SKM-1 (cell line): Measurements from ENCODE around the gene TKT.

Source experiments
- DNase-seq: peaks from one replicate; lab custom pipeline; 2025; ENCODE audit not compliant: unreplicated experiment; lab: John Stamatoyannopoulos, UW

Gene TKT

DNA sequence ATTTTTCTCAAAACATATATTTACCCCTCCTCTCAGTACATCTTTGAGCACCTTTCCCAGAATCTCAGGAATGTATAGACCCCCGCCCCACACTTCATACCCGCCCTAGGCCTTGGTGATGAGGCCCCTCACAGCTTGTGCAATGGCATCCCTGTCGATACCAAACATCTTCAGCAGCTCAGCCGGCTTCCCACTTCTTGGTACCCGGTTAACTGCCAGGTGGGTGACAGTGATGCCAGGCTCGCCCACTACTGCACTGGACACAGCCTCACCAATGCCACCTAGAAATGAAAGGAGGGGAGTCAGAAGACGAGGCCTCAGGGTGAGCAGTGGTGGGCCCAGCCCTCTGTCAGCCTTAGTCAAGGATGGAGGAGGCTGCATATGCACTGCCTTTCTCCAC lies 30.2 kb downstream of the TKT start:
- no peak for DNase-seq

DNA sequence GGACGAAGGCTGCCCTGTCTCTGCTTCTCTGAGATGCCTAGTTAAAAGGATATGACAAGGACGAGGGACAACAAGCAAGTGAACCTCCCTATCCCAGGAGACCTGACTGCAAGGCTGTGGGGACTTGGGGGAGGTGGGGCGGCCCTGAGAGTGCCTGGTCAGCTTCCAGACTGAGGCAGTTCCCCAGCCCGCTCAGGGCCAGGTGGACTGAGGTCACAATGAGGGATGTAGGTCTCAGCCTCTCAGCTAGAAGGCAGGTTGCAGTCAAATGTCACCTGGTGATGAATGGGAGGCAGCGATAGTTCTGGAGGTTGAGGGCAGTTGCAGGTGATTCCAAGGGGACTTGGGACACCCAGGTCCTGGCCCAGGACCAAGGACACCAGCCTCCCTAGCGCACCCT lies 30.6 kb downstream of the TKT start:
- DNase-seq = no peak

DNA sequence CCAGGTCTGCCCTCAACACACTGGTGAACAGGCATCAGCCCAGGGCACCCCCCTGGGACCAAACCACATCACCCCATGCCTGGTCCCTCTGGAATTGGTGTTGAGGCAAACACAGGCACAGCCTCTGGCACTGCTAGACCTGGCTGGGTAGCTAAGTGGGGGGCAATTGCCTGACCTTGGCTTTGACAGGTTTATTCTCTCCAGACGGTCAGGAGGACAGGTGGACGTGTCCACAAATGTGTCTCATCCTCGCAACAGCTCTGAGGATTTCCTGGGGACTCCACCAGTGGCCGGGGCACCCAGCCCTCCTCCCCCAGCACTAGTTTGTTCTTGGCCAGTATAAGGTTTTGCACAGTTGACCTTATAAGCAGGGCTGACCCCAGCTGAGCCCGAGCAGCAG lies 31.3 kb downstream of the TKT start:
- no peak for DNase-seq

DNA sequence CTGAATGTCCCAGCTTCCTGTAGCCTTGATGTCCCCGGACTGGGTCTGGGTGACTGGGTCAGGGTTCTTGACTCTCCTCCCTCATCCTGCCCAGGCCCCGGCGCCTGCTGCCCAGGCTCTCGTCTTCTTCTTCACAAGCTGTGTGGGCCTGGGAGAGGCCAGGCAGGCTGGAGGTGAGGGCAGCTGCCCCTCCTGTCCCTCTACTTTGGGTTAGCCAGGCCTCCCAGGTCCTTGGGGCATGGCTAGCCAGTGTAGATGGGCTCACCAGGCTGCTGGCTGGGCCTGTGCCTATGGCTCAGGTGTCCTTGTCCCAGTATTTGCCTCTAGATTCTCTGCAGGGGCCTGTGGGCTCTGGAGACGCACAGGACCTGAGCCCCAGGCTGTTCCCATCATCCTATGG lies 31.8 kb downstream of the TKT start:
- DNase-seq = no peak

DNA sequence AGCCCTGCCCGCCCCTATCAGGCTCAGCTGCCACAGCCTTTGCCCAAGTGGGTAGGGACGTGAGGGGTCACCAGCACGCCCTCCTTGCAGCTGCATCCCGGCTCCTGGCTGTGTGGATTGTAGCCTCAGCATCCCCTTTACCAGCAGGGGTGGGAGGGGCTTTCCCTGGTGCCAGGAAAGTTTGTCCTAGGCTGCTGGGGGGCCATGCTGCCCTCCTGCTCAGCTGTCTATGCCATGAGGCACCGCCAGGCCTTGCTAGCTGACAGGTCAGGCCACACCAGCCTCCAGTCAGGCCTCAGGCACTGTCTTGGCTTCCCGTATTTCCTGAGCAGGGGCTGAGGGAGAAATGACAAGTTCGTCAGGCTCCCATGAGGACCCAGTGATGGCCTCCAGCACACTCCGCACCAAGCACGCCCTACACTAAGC lies 32.3 kb downstream of the TKT start:
- DNase-seq = no peak

DNA sequence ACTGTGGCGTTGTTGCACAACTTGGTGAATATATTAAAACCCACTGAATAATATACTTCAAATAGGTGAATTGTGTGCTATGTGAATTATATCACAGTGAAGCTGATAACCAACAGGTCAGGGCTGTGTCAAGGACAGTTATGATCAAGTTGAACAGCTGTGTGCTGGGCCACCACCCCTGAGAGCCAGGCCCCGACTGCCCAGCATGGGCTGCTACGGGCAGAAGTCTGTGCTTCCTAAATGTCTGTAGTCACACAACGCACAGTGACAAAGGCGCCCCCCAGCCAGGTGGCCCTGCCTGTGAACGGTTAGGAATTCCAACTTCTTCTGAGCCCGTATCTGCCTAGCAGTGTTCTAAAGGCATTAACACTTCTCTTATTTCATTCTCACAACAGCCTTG lies 32.8 kb downstream of the TKT start:
- DNase-seq = no peak

DNA sequence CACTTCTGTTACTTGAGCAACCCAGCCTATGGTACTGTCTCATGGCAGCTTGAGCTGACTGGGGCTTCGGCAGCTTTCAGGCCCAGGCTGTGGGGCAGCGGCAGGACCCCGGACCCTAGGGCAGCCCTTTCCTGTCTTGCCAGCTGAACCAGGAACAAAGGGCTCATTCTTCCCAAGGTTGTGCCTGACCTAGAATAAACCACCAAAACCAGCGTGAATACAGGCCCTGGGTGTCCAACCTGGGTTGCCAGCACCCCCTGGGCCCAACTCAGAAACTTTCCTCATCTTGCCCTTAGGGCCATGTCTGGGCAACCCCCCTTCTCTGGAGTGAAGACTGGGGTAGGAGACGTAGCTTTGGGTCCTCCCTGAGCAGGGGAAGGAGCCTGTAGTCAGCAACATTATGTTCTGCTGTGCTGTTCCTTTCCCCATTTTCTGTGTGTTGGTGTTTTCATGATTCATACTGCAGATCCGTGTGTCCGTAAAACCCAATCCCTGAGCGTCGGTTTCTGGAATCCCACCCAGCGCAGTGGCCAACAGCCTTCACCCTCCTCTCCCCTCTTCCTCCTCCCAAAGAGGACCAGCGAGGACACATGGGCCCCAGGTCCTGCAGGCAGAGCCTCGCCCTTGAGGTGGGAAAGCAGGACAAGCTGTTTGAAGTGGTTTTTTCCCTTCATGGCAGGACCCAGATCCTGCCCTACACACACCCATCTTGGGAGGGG lies 33.5 kb downstream of the TKT start:
- no peak for DNase-seq

DNA sequence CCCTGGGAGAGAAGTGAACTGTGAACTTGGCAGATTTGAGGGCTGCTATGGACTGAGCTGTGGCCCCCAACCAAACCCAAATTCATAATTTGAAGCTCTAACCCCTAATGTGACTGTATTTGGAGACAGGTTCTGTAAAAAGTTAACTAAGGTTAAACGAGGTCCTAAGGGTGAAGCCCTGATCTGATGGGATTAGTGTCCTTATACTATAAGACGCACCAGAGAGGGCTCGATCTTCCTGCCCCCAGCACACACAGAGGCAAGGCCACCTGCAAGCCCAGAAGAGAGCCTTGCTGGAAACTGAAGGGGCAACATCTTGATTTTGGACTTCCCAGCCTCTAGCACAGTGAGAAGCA lies 34.0 kb downstream of the TKT start:
- DNase-seq = no peak

DNA sequence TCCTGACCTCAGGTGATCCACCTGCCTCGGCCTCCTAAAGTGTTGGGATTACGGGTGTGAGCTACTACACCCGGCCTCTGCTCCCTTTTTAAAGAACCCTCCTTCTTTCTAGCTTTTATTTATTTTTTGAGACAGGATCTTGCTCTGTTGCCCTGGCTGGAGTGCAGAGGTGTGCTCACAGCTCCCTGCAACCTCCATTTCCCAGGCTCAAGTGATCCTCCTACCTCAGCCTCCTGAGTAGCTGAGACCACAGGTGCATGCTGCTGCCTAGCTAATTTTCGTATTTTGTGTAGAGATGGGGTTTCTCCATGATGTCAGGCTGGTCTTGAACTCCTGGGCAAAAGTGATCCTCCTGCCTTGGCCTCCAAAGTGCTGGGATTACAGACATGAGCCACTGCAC lies 34.5 kb downstream of the TKT start:
- no peak for DNase-seq

DNA sequence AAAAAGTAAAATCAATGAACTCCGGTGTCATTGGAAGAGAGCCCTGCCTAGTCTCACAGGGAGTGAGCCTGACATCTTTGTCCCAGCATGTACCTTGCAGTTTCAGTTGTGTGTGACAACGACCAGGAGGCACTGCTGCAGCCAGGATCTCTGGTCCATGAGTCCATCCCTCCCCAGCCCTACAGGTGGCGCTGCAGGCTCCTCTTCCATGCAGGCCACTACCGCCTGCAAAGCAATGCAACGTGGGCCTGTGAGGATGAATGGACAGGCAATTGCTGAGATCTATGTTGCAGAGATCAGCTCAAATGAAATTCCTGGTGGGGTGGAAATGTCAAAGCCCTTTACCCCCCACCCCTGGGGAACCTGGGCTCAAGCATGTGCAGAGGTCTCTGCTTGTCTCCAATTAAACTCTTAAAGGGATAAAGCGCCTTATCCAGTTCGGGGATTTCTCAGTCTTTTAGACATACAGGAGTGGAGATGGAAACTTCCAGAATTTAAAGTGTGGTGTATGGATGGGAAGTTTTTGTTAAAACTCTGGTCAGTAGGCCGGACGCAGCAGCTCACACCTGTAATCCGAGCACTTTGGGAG lies 35.8 kb downstream of the TKT start:
- peak; percentile 85 for DNase-seq

DNA sequence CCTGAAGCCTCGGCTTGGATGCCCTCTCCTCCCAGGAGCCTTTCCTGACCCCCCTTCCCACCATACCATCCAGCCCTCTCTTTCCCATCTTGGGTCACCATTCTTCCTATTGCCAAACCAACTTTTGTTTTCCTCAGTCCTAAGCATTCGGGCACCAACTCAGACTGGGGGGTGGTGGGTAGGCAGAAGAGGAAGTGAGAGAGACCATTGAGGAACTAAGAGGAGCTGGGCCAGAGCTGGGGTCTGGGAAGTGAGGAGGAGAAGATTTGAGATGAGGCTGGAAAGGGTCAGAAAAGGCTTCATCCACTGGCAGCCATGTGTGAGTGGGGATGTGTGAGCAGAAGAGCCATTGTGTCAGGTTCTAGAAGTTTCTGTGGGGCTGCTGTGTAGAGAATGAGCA lies 37.7 kb downstream of the TKT start:
- no peak for DNase-seq

DNA sequence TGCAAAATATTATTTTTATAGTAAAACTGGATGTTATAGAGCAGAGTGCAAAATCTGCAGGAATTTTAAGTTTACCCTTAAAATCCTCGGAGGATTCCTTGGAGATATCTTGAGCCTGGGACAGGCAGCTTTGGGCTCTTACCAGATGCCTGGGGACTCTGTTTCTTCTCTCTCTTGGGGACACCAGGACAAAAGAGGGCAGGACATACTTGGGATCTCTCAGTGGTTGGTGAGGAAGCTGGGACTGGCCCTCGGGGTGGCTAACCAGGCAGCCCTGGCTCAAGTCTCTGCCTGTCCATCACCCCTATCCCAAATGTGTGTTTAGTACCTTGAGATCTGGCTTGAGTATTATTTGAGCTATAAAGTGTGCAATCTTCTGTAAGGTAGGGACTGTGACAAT lies 38.6 kb downstream of the TKT start:
- DNase-seq = no peak

DNA sequence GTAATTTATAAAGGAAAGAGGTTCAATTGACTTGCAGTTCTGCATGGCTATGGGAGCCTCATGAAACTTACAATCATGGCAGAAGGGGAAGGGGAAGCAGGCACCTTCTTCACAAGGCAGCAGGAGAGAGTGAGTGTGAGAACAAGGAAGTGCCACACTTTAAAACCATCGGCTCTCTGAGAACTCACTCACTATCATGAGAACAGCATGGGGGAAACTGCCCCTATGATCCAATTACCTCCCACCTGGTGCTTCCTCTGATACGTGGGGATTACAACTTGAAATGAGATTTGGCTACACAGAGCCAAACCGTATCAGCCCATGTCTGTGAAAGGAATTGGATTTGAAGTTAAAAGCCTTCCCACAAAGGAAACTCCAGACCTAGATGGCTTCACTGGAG lies 39.1 kb downstream of the TKT start:
- DNase-seq = no peak

DNA sequence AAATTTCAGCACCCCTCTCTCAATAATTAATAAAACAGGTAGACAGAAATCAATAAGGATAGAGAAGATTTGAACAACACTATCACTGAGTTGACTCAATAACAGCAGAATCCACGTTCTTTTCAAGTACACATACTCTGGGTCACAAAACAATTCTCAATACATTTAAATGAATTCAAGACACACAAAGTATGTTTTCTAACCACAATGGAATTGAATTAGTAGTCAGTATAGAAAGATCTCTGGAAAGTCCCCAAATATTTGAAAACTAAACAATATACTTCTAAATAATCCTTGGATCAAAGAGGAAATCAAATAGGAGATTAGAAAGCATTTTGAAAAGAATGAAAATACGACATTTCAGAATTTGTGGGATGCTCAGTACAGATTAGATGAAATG lies 40.0 kb downstream of the TKT start:
- DNase-seq = no peak

DNA sequence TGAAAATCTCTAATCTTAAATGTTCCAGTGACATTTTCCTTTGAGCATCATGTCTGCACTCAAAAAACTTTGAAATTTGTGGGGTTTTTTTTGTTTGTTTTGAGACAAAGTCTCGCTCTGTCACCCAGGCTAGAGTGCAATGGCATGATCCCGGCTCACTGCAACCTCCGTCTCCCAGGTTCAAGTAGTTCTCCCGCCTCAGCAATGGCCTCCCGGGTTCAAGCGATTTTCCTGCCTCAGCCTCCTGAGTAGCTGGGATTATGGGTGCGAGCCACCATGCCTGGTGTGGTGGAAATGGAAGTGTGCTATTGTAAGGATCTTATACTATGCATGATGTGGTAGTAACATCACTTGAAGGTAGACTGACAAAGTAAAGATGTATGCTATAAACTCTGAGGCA lies 42.5 kb downstream of the TKT start:
- DNase-seq = no peak

DNA sequence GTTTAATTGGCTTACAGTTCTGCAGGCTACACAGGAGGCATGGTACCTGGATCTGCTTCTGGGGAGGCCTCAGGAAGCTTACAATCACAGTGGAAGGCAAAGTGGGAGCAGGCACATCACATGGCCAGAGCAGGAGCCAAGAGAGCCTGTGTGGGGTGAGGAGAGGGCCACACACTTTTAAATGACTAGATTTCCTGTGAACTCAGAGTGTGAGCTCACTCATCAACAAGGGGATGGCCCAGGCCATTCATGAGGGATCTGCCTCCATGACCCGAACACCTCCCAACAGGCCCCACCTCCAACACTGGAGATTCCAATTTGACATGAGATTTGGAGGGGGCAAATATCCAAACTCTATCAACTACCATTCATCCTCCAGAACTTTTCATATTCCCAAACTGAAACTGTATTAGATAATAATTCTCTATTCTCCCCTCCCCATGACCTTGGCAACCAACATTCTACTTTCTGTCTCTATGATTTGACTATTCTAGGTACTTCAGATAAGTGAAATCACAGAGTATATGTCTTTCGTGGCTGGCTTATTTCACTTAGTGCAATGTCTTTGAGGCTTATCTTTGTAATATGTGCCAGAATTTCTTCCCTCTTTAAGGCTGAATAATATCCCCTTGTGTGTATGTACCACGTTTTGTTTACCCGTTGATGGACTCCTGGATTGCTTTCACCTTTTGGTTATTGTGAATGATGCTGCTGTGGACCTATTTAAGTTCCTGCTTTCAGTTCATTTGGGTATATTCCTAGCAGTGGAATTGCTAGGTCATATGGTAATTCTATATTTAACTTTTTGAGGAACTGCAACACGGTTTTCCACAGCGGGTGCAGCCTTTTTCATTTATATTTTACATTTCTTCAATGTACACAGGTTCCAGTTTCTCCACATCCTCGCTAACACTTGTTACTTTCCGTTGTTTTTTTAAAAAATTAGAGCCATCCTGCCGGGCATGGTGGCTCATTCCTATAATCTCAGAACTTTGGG lies 43.8 kb downstream of the TKT start:
- no peak for DNase-seq

DNA sequence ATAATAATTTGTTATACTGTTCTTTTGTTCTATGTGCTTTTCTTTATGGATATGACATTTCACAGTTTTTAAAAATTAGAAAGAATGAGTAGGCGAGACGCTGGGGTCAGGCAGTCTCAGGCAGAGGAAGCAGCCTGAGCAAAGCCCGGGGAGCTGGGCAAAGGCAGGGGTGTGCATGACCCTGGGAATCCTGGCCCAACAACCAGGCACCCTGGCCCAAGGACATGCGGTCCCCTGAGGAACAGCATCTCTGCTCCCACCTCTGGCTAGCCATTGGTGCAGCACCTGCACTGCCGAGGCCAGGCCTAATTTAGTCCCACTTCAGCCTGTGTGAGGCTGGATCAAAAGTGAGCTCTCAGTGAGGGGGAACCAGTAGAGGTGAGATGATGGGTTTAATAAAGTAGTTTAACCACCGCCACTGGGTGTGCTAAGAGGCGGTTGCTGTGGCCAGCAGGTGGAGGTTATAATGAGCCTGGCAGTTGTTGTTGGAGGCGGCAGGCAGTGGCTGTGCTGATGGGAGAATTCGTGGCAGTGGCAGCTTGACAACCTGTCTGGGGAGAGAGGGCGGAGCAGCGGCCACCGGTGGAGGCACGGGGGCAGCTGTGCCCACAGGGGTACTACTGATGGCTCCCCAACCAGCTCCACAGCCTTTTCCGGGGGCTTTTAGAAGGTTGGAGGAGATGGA lies 53.3 kb downstream of the TKT start:
- DNase-seq = no peak

DNA sequence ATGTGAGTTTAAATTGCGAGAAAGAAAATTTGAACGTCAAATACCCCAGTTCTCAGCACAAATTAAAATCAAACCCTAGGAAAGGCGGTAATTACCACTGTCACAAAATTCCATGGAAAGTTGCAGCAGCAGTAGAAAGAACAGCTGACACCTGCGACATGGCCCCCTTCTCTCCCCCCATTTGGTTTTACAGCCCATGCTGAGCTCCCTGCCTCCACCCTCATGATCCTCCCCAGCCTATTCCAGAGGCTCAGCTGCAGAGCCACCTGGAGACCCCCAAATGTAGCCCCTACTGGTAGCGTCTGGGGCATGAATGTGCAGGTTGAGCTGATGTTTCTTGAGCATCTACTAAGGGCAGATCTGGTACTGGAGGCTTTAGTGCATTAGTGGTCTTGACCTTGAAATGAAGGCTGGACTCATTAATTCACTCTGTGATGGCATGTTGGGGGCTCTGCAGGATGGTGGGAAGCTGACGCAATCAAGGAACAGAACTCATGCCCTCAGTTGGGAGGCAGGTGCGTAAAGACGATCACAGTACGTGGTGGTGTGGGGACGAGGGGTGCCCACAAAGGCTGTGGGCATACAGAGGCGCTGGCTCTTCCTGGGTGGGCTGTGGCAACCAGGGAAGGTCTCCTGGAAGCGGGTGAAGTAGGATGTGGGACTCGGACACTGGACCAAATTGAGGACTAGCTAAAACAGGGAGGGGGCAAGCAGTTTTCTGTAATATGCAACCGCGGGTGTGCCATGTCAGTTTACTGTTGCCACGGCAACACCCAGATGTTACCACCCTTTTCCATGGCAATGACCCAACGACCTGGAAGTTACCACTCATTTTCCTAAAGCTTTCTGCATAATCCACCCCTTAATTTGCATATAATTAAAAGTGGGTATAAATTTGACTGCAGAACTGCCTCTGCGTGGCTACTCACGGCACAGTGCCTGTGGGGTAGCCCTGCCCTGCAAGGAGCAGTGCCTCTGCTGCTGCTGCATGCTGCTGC lies 55.0 kb downstream of the TKT start:
- no peak for DNase-seq

DNA sequence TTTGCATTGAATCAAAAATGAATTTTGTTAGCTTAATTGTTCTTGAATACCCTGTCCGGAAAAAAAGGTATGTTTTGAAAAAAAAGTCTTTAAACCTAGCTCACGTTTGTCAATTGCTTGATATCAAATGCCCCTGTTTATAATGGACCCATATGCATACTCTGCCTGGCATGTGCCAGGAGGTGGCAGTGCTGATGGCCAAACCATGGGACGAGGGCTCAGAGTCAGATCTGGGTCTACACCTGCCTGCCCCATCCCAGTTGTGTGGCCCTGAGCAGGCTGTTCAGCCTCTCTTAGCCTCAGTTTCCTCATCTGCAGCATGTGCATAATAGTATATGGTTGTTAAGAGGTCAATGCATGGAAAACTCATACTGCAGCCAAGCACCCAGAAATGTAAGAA lies 56.0 kb downstream of the TKT start:
- no peak for DNase-seq

DNA sequence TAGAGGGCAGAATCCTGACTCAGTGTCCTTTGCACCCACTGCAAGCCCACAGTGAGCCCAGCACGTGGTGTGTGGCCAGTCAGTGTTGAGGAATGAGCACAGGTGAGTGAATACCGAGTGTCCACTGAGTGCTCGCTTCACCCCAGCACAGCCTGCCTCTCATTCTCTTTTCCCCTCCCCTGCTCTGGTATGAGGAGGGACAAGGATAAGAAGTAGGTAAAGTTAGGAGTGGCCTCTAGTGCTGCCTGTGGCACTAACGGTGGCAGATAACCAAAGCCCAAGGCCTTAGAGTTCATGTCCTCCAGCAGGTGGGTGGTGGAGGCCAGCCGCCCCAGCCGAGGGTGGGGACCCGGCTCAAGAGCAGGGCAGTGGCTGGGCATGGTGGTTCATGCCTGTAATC lies 56.8 kb downstream of the TKT start:
- DNase-seq = no peak
